SU-DHL-6 (cell line): ENCODE measurements around the gene CPT2.

Source experiments
- H2AFZ ChIP-seq: fragments of 200-600 bp; sonication (generic); 2 replicates; pipeline ENCODE4 v1.6.1; 2014; ENCODE audit warnings: low read depth, mild to moderate bottlenecking, moderate library complexity, mixed read lengths, antibody characterized with exemption, low read length; ENCODE audit not compliant: severe bottlenecking
- H3F3A ChIP-seq: fragments of 200-600 bp; shearing (Covaris generic); 2 replicates; pipeline ENCODE4 v1.6.0; 2016; ENCODE audit warnings: antibody characterized with exemption, mild to moderate bottlenecking; ENCODE audit not compliant: insufficient read depth
- H3K27ac ChIP-seq: fragments of 200-600 bp; sonication (generic); 2 replicates; pipeline ENCODE4 v1.5.1; 2016; ENCODE audit warnings: low read depth, mild to moderate bottlenecking, low read length, moderate library complexity, mixed read lengths
- H3K27me3 ChIP-seq: fragments of 200-600 bp; sonication (generic), shearing (Covaris generic); 2 replicates; pipeline ENCODE4 v1.6.0; 2014; ENCODE audit warnings: mild to moderate bottlenecking, low read length
- H3K36me3 ChIP-seq: fragments of 200-600 bp; sonication (generic); 2 replicates; pipeline ENCODE4 v1.6.1; 2014; ENCODE audit warnings: mild to moderate bottlenecking, low read length, mixed read lengths
- H3K4me2 ChIP-seq: fragments of 300-600, 200-600 bp; shearing (Covaris generic), sonication (generic); 2 replicates; pipeline ENCODE4 v1.6.0; 2014; ENCODE audit warnings: low read length, low read depth, mild to moderate bottlenecking; ENCODE audit not compliant: poor library complexity, severe bottlenecking
- H3K4me3 ChIP-seq: fragments of 200-600 bp; sonication (generic); 2 replicates; pipeline ENCODE4 v1.5.1; 2014; ENCODE audit warnings: antibody characterized with exemption, low read length, mild to moderate bottlenecking, mixed read lengths; ENCODE audit not compliant: insufficient read depth, poor library complexity, severe bottlenecking
- H3K79me2 ChIP-seq: fragments of 200-600 bp; sonication (generic); 2 replicates; pipeline ENCODE4 v1.6.1; 2014; ENCODE audit warnings: mild to moderate bottlenecking, low read length, moderate library complexity; ENCODE audit not compliant: insufficient read depth
- H3K9ac ChIP-seq: fragments of 200-600 bp; sonication (generic); 2 replicates; pipeline ENCODE4 v1.7.0; 2014; ENCODE audit warnings: mild to moderate bottlenecking, low read length
- H3K9me2 ChIP-seq: fragments of 200-600 bp; sonication (generic); replicated peaks from 2 replicates; pipeline ENCODE4 v1.6.1; 2014; ENCODE audit warnings: low read length; ENCODE audit not compliant: insufficient read depth
- H3K9me3 ChIP-seq: fragments of 200-600 bp; sonication (generic); 2 replicates; pipeline ENCODE4 v1.6.1; 2014; ENCODE audit warnings: low read length, mixed read lengths; ENCODE audit not compliant: insufficient read depth
- H4K20me1 ChIP-seq: fragments of 200-600 bp; sonication (generic); 2 replicates; pipeline ENCODE4 v1.6.1; 2014; ENCODE audit warnings: low read depth, mild to moderate bottlenecking, antibody characterized with exemption, low read length, moderate library complexity, mixed read lengths
- CTCF ChIP-seq: fragments of 200-600 bp; sonication (generic); IDR thresholded peaks from one replicate; pipeline ENCODE4 v1.5.1; 2017; ENCODE audit warnings: antibody characterized with exemption, mild to moderate bottlenecking, low read length, moderate library complexity; ENCODE audit not compliant: insufficient read depth, poor library complexity, severe bottlenecking
- EZH2phosphoT487 ChIP-seq: fragments of 200-600 bp; sonication (generic), shearing (Covaris generic); conservative IDR thresholded peaks from 2 replicates; pipeline ENCODE4 v1.6.1; 2018; ENCODE audit warnings: mild to moderate bottlenecking, antibody characterized with exemption, low read length, moderate library complexity, mixed read lengths

CPT2 gene

DNA sequence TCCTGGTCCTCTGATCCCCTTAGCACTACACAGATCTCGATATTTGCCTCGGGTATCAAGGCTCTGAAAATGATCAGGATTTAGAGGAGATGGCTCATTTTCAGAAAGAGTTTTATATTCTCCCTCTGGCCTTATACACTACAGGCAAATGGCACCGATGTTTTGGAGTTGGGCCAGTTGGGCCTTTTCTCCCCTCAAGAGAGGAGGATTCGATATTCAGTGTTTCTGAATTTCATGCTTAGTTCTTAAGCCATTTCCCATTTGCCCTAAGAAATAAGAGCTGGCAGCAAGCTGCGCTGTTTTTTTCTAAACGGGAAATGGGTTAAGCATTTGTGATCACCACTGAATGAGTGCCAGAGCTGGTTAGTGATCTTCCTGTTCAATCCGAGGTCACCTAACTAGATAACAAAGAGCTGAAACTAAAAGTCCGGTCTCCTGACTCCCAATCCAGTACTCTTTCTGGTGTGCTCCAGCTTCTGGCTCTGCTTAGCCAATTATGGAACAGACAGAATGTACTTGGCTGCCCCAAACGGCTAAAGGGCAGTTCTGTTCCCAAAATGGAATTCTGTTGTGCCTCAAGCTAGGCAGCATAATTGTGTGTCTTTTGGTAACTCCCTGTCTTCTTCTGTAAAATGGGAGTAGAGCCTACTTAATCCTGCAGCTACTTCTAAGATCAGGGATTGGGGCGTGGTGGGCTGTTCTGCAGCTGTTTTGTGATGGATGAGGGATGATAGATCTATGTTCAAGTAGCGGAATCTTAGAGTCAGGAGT lies 1.2 kb upstream of the CPT2 start:
- Histone ChIP-seq H3K4me3 (no peak overlapping the region), H3K27ac (no peak overlapping the region), H3K9me2 (no peaks in the 10 kb centered on the region), H2AFZ (peak overlapping the region; percentile 87), H3K9ac (no peak overlapping the region), H3F3A (no peaks in the 10 kb centered on the region), H3K9me3 (no peaks in the 10 kb centered on the region), H3K27me3 (no peaks in the 10 kb centered on the region), H4K20me1 (no peaks in the 10 kb centered on the region), H3K36me3 (no peaks in the 10 kb centered on the region), H3K79me2 (no peaks in the 10 kb centered on the region), H3K4me2 (no peak overlapping the region)
- TF ChIP-seq EZH2phosphoT487 = no peak
- TF ChIP-seq CTCF = no peak

DNA sequence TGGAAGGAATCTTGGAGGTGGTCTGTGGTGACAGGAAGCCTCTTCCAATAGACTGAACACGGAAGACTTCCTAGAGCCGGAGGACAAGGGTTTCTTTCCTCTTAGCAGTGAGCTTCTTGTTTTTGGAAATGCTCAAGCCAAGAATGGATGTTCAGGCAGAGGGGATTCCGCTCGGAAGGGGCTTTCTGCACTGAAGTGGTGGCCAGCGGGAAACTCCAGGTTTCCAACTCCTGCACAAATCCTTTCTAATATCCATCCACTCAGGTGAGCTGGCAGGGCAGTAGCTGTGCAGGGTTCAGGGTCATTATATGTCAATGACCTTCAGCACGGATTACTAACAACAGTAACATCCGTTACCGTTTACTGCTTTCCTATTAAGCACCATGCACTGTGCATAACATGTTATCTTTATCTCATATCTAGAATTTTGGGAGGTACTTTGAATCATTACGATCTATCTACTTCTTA lies 573 bp upstream of the CPT2 start:
- H3K79me2 ChIP-seq = no peaks in the 10 kb centered on the region
- no peak overlapping the region for H3K27ac ChIP-seq
- no peaks in the 10 kb centered on the region for H3K9me2 ChIP-seq
- no peaks in the 10 kb centered on the region for H3K9me3 ChIP-seq
- peak overlapping the region; percentile 87 for H2AFZ ChIP-seq
- H4K20me1 ChIP-seq = no peaks in the 10 kb centered on the region
- no peaks in the 10 kb centered on the region for H3F3A ChIP-seq
- TF ChIP-seq EZH2phosphoT487 (no peak), CTCF (no peak)
- no peaks in the 10 kb centered on the region for H3K27me3 ChIP-seq
- peak overlapping the region; percentile 97 for H3K9ac ChIP-seq
- no peaks in the 10 kb centered on the region for H3K36me3 ChIP-seq
- peak overlapping the region; percentile 90 for H3K4me3 ChIP-seq
- H3K4me2 ChIP-seq = peak overlapping the region; percentile 90

GRCh38 chr1:53197291-53198200 lies 922 bp downstream of the CPT2 start:
- Histone ChIP-seq H2AFZ (peak overlapping the region; percentile 87), H3K27ac (peak overlapping the region; percentile 51; the same call in 1 of the 2 replicates), H3K9me3 (no peaks in the 10 kb centered on the region), H3K9ac (peak overlapping the region; percentile 97), H3K36me3 (0 out of 2 replicates have a peak, but pooled peaks cover 3% of the 10 kb centered on the region), H3K4me2 (peak overlapping the region; percentile 90), H3K27me3 (no peaks in the 10 kb centered on the region), H3K9me2 (no peaks in the 10 kb centered on the region), H3K4me3 (peak overlapping the region; percentile 90), H3F3A (no peaks in the 10 kb centered on the region), H4K20me1 (no peaks in the 10 kb centered on the region), H3K79me2 (no peaks in the 10 kb centered on the region)
- TF ChIP-seq EZH2phosphoT487 (no peak), CTCF (no peak)
